Right ventricle myocardium superior (tissue), 1 donor: ENCODE results near the gene SSBP3. TPM values are rescaled to one million over a fixed set of nuclear protein-coding genes. Genes with fewer than 3 reads are reported as not detected.

ENCODE experiments used
- total RNA-seq: library from RNA; stranded (reverse); fragmentation: NEBNext Ultra II Directional; extraction: Animal tissue kit (Norgen Biotek cat#: 25700); gene quantifications from one replicate; pipeline ENCODE4 v1.2.1, GENCODE V29; 2021
- donor health status: DM: no; HTN: yes; CAD: no; lungs with severe emphysema.

The SSBP3 gene
- total RNA-seq, 1 donor from 2014 or later: 49.1 TPM

Other genes starting within 250 kb of the SSBP3 start
- 4.8 TPM for gene CYB5RL, start 206.4 kb downstream of the SSBP3 start, total RNA-seq
- 78.6 TPM for gene MRPL37, start 206.2 kb downstream of the SSBP3 start, total RNA-seq
- gene ACOT11, start 141.8 kb upstream of the SSBP3 start, total RNA-seq: 38.5 TPM
- 2.1 TPM for gene FAM151A, start 217.1 kb upstream of the SSBP3 start, total RNA-seq
- 4.5 TPM for gene MROH7, start 235.4 kb upstream of the SSBP3 start, total RNA-seq